Measurements from ENCODE around the gene PHLDA2. TPM values are rescaled to one million over a fixed set of nuclear protein-coding genes. Genes with fewer than 3 reads are reported as not detected.
A peak's percentile ranks its signal among the peaks of the same experiment; 100 is the strongest.
"Not testable (repeated sequence)": the region's sequence is repeated elsewhere in the genome, so short reads cannot be mapped to it uniquely, and the experiment has no call there.

PHLDA2 gene
- total RNA-seq, 1 experiment from 2014 or later: 18.9 TPM

DNA sequence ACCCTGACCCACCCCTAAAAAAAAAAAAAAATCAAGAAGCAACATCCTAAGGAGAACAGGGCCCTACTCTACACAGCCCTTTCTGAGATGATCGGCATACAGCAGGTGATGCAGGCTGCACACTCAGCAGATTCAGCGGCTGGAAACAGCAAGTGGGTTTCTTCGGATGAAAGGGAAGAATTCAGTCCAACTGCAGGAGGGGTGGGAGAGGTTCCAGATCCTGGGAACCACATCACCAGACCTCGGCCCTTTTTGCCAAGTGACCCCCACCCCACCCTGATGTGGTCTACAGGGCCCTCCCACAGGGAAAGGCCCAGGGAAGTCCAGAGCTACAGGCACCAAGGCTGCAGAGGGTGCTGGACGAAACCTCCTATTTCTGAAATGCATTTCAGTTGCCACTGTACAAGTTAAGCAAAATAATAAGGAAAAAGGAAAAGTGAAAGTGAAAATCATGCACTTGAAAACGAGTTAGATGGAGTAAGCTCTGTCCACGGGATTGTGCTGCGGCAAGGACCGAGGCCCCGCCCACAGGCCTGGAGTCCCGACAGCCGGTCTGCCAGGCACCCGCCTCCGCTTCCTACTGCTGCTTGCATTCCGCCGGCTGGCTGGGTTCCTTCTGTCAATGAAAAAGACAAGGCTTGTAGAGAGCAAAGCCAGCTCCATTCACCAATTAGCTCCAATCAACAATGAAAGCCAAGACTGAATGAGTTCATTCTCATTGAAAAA, 16.0 kb upstream of the PHLDA2 start:
- peak; percentile 71 for DNase-seq (ENCODE audit: low read depth)

DNA sequence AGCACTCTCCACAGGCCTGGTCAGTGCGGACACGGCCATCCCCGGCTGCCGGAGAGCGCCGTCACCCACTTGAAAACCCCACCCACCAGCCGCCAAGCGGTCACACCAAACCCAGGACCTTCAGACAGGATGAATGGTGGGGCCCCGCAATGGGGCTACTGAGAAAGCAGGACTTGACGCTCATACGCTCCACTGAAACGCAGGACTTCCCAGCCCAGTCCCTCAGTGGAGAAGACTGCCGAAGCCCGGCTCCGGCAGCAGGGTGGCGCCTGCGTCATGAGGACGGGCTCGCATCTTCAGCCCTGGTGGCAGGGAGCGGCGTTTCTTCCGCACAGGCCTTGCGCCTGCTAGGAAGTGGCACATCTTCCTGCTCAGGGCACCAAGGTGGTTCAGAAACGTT, 15.3 kb upstream of the PHLDA2 start:
- DNase-seq (ENCODE audit: low read depth): no peak

DNA sequence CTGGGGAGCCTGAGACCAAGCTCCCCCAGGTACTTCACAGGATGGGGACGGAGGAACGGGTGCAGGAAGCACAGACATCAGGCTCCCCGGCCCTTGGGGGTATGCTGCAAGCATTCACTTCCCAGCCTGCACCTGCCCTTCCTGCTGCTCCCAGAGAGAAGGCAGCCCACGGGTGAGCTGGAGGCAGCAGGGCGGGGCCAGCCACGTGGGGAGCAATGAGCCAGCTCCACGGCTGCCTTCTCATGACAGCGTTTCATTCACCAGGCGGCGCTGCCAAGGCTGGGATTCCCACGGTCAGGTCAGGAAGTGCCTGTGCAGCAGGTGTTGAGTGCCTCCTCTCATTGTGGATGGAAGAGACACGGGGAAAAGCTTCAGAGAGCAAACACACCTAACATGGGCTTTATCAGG, 14.5 kb upstream of the PHLDA2 start:
- DNase-seq (ENCODE audit: low read depth): peak; percentile 39

DNA sequence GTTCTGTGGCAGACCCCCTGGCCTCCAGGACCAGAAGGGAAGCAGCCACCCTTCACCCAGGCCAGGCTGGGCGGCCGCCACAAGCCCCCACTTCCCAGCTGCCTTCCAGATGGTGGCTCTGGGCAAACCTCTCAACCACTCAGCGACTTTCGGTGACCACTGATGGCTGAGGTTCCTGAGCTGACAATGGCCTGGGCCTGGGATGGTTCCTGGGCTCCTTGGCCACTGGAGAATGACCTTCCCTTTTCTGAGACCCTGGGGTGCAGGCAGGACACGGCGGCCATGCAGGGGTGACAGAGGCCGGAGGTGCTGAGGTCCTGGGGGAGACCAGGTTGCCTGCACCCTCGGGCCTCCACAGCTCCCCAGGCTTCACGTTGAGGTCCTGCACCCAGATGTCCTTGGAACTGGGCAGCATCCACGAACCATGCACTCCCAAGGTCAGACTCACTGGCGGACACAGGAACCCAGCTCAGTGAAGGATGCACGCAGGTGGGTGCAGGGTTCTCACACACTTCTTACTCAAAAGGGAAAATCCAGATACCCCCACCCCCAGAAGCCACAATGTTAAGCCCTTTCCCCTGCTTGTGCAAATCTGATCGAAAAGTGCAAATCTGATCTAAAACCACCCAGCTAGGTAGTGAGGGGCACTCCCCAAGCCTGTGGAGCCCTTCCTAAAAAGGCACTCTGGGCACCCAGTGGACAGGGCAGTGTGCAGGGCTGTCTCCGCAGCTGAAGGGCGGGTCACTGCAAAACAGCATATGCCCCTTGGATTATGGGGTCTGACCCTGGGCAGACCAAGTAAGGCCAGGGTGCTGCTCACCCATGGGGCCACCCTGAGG, 13.9 kb upstream of the PHLDA2 start:
- no peak for DNase-seq (ENCODE audit: low read depth)

DNA sequence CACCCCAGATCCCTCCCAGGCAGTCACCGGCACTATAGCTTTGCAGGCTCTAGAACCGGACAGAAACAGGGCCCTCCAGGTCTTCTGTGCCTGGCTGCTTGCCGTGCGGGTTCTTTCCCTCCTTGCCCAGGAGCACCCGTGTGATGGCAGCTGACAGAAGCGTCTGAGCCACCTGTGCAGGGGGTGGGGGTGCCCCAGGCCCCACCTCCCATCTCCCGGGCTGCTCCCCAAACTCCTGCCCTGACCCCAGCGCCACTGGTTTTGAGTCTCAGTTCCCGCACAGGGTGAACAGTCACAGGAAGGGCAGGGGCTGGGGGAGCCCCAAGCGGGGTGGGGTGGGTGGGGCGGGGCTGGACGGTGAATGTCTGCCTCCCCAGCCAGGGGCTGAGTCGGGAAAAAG, 13.2 kb upstream of the PHLDA2 start:
- DNase-seq (ENCODE audit: low read depth): no peak

DNA sequence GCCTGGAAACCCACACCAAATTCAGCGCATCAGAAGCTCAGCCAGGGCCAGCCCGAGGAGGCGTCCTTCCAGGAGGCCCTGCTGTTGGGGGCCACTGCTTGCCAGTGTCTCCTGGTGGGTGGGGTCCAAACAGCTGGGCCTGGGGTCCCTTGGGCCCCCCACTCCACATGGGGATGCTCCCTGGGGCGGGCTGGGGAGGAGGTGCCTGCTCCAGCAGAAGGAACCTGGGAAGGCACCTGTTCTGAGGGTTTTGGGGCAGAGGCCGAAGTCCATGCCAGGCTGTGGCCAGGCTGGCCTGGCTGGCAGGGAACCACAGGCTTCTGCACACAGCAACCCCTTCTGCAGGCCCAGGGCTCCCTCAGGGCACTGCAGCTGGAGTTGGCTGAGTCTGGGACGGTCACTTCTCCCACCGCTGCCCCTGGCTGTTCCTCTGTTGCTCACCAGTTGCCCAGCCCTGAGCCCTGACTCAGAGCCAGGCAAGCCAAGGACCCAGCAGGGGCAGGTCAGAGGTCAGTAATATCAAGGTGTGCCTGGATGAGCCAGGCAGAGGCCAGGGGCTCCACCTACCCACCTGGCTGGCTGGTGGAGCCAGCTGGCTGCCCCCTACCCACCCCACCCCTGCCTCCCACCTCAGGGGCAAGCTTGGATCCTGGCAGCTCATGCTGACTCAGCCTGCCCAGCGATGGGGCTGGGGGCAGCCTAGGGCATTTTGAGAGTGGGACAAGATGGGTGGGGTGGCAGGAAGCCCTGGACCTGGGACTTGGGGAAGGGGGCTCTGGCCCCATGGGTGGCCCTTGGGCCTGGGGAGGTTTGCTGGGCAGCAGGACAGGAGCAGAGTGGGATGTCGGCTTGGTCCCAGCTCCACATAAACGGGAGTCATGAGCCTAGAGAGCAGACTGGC, 12.0 kb upstream of the PHLDA2 start:
- DNase-seq (ENCODE audit: low read depth): peak; percentile 93

DNA sequence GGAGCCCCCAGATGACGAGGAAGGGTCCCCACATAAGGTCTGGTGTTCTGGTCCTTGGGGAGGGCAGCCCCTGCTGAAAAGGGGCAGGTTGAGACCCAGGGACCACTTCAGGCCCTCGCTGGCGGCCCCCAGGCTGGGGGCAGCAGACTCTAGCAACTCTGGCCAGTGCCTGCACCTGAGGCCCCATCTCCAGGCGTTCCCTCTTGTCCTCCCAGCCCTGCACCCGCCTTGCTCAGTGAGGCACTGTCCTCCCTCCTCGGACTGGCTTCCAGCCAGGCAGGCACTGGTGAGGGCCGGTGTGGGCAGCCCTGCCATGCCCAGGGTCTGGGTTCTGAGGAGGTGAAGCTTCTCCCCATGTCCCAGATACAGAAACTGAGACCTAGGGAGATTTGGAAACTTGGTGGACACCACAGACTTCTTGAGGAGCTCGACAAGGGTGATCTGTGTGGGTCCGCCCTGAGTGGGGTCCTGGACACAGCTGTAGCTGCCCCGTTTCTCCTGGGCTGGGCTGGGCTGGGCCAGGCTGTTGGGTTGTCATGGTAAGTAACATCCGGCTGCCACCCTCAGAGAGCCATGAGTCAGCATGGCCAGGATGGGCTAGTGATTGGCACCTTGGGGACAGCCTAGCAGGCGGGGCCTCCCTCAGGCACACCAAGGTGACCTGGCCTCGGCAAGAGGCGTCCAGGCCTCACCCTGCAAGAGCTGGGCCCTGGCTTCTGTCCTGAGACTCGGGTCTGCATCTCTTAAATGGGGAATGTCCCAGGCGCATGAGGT, 11.1 kb upstream of the PHLDA2 start:
- peak; percentile 98 for DNase-seq (ENCODE audit: low read depth)

DNA sequence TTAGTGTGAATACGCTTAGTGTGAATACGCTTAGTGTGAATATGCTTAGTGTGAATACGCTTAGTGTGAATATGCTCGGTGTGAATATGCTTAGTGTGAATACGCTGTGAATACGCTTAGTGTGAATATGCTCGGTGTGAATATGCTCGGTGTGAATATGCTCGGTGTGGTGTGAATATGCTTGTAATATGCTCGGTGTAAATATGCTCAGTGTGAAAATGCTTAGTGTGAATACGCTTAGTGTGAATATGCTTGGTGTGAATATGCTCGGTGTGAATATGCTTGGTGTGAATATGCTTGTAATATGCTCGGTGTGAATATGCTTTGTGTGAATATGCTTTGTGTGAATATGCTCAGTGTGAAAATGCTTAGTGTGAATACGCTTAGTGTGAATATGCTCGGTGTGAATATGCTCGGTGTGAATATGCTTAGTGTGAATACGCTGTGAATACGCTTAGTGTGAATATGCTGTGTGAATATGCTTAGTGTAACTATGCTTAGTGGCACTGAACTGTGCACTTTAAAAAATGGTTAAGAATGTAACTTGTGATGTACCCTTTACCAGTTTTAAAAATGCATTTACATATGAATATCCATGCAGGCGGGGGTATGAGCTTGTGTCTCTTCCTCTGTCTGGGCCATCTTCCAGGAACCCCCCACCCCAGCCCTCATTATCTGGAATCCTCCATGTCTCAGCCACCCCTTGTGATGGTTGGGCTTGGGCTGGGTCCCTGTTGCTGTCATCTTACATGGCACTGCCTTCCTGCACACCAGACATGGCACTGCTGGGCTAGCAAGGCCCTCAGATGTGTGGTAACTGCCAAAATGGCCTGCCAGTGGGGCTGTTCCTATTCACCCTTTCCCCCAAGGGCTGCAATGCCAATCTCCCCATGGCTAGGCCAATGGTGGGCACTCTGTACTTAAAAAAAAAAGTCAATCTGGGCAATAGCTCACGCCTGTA, 9.5 kb upstream of the PHLDA2 start:
- not testable (repeated sequence) for DNase-seq (ENCODE audit: low read depth)

DNA sequence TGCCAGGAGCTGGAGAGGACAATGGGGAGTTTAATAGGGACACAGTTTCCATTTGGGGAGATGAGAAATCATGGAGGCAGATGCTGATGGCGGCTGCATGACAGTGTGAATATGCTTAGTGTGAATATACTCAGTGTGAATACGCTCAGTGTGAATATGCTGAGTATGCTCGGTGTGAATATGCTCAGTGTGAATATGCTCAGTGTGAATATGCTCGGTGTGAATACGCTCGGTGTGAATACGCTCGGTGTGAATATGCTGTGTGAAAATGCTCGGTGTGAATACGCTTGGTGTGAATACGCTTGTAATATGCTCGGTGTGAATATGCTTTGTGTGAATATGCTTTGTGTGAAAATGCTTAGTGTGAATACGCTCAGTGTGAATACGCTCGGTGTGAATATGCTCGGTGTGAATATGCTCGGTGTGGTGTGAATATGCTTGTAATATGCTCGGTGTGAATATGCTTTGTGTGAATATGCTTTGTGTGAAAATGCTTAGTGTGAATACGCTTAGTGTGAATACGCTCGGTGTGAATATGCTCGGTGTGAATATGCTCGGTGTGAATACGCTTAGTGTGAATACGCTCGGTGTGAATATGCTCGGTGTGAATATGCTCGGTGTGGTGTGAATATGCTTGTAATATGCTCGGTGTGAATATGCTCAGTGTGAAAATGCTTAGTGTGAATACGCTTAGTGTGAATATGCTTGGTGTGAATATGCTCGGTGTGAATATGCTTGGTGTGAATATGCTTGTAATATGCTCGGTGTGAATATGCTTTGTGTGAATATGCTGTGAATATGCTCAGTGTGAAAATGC, 8.6 kb upstream of the PHLDA2 start:
- DNase-seq (ENCODE audit: low read depth): not testable (repeated sequence)

DNA sequence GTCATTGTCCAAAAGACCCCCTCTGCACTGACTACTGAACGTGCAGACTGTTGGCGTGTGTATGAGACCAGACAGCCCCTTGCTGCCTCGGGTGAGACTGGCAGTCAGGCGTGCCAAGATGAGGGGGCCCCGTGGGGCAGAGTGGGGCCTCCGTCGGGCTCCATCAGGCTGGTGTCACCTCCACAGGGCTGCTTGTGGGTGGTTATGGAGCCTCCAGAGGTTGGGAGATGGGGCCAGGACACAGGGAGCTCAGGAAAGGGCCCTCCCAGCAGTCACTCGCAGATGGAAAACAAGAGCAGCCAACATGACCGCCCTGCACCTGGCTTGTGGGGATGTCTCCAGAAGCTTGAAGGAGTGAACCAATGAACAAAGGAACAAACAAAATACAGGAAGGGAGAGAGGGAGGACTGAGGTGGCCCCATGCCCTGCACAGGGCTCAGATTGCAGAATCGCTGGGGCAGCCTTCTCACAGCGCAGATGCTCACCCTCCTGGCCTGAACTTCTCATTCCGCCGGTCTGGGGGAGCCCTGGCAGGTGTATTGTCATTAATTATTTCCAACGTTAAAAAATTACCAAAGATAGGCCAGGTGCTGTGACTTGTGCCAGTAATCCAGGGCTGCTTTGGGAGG, 5.5 kb upstream of the PHLDA2 start:
- no peak for DNase-seq (ENCODE audit: low read depth)

DNA sequence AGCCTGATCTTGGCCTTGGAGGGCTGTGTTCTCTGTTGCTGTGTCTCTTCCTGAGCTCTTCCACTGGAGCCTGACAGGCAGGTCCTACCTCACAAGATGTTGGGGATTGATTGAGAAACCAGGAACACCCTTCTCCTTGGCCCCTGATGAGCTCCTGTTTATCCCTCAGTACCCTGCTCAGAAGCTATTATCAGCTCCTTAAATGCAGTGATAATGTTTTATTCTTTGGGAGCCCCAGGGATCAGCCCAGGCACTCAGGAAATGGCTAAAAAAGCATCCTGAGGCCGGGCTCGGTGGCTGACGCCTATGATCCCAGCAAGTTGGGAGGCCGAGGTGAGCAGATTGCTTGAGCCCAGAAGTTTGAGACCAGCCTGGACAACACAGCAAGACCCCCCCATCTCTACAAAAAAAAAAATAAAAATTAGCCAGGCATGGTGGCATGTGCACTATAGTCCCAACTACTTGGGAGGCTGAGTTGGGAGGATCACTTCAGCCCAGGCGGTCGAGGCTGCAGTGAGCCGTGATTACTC, 4.9 kb upstream of the PHLDA2 start:
- DNase-seq (ENCODE audit: low read depth): no peak

DNA sequence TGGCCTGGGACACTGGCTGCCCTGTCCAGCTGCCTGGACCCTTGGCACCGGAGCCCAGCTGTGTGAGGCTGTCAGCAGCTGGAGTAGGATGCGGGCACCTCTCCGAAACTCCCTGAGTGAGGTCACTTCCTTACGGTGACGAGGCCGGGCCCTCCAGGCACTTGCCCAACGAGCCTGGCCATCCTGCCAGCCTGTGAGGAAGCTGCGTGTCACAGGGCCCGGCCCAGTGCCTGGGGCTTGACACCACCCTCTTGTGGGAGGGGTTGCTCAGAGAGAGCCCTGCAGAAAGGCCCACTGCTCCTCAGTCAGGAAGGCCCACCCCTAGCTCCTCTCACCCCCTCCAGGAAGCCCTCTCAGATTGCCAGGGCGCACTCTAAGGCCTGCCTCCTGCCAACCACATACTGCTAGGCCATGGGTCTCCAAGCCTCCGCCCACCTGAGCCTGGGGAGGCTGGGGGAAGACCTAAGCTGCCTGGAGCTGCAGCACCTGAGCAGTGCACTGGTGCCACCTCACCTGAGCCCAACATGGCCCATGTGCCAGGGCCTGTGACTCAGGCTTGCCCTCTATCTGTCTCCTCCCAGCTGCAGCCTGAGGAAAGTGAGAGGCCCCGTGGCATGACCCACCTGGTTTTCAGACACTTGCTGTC, 4.3 kb upstream of the PHLDA2 start:
- DNase-seq (ENCODE audit: low read depth): peak; percentile 97

DNA sequence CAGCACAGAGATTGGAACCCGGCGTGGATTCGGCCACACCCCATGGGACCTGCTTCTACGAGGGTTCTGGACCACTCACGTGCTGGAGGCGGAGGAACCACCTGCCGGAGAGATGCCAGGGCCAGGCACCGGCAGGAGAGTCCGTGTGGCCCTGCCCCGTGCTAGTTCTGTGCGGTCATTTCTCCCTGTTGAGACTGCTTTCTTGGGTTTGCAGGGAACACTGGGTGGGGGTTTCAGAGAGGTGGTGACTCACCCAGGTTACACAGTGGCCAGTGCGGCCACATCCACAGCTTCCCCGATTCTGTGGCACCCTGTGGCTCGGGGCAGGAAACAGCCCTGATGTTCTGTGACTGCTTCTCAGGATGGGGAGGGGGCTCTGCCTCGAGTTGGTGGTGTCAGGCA, 3.6 kb upstream of the PHLDA2 start:
- DNase-seq (ENCODE audit: low read depth): peak; percentile 90

DNA sequence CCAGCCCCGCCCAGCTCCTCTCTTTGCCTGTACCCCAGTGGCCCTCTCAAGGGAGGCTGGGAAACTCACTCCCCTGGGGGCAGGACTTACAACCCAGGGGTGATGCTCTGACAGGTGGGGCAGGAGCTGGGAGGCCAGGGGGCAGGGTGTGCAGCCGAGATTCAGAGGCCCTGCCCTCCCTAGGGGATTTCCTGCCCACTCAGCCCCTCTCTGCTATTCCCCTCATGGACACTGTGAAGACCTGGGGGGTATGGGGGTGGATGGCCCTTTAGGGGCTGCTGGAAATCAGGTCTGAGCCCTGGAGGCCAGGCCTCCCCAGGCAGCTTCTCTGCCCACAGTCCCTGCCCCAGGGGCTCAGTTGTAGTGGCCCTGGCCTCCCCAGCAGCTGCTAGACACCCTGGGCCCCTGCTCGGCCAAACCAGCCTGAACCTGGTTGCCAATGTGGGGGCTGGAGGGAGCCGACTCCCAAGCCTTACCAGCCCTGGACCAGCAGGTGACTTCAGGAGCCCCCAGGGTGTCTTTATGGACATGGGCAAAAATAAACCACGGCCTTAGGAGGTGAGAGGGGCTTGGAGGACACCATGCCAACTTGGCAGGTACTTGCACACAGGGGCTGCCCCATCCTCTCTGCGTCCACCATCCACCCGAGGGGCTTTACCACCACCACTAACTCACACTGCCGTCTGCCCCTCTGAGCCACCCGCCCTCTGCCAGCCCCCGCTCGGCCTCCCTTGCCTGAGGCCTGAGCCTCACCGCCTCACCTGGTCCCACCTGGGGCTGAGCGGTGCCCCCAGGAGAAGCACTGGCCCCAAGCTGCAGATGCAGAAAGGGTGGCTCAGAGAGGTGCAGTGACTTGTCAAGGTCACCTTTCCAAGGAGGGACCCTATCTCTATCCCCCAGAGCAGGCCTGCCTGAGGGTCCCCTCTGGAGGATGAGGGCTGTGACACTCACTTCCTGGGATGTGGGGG, 2.8 kb upstream of the PHLDA2 start:
- DNase-seq (ENCODE audit: low read depth): no peak

DNA sequence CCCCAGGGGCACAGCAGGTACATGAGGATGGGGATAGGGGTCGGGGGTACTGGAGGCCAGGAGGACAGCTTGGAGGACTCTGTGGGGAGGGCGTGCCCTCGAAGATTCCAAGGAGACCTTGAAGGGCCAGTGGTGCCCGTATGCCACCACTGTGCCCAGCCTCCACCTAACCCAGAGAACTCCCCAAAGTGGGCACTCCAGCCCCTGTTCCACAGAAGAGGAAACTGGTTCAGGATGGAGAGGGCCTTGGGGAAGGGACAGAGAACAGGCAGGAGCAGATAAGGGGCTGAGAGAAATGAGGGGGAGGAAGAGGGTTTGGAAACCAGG, 2.2 kb upstream of the PHLDA2 start:
- no peak for DNase-seq (ENCODE audit: low read depth)

DNA sequence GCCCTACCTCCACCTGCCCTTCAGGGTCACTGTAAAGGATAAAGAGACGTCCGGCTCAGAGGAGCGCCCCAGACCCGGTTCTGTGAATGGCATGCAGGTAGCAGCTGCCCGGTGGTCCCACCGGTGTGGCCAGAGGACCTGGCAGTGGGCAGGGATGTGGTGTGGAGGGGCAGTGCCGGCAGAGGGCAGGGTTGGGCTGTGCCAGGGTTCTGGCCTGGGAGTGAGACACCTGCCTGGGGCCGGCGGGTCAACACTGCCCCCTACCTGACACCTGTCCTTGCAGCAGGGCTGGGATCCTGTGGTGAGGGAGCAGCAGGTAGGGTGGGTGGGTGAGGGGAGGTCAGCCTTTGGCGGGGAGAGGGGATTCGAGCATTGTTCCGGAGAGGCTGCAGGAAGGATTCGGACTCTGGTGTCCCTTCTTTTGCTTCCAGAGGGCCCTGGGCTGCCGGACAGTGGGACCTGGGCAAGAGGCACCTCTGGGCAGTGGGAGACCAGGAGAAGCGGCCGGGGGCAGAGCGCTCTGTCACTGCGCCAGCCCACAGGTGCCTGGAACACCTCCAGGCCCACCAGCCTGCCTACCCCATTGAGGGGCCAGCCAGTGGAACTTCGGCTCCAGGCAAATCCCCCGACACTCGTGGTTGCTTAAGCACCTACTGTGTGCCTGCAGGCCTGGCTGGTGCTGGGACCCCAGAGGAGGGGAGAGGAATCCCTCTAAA, 1.6 kb upstream of the PHLDA2 start:
- peak; percentile 83 for DNase-seq (ENCODE audit: low read depth)
